Measurements from ENCODE around the gene FUT8.

FUT8 gene

GRCh38 chr14:65560340-65561027 lies 148.0 kb downstream of the FUT8 start:
- H3K4me3 ChIP-seq (ENCODE audit: severe bottlenecking) = no peak overlapping the region
- no peak for DNase-seq (ENCODE audit: low spot score)
- no peaks in the 10 kb centered on the region for H3K36me3 ChIP-seq (ENCODE audit: low read depth)

GRCh38 chr14:65564370-65564769 lies 151.8 kb downstream of the FUT8 start:
- Histone ChIP-seq H3K9me3 (ENCODE audit: severe bottlenecking) (no peaks in the 10 kb centered on the region), H3K36me3 (ENCODE audit: low read depth) (no peaks in the 10 kb centered on the region), H3K27ac (ENCODE audit: poor library complexity, severe bottlenecking) (no peak overlapping the region), H3K4me3 (ENCODE audit: severe bottlenecking) (no peak overlapping the region), H3K4me1 (ENCODE audit: insufficient read depth, poor library complexity, severe bottlenecking) (peaks cover 22% of the 10 kb centered on the region), H3K27me3 (ENCODE audit: insufficient read depth, poor library complexity, severe bottlenecking) (no peaks in the 10 kb centered on the region)
- DNase-seq (ENCODE audit: low spot score) = no peak
- TF ChIP-seq CTCF (IDR thresholded peaks at IDR 0.05; ENCODE audit: poor library complexity, severe bottlenecking) = no peak
- ATAC-seq (ENCODE audit: low read depth) = no peak

More at GRCh38 chr14:65560340-65561027, 148.0 kb downstream of the FUT8 start:
- ATAC-seq (ENCODE audit: low read depth) = no peak
- TF ChIP-seq CTCF (IDR thresholded peaks at IDR 0.05; ENCODE audit: poor library complexity, severe bottlenecking) = no peak
- H3K4me1 ChIP-seq (ENCODE audit: insufficient read depth, poor library complexity, severe bottlenecking) = no peaks in the 10 kb centered on the region
- H3K27ac ChIP-seq (ENCODE audit: poor library complexity, severe bottlenecking) = no peak overlapping the region
- H3K9me3 ChIP-seq (ENCODE audit: severe bottlenecking) = no peaks in the 10 kb centered on the region
- no peaks in the 10 kb centered on the region for H3K27me3 ChIP-seq (ENCODE audit: insufficient read depth, poor library complexity, severe bottlenecking)

GRCh38 chr14:65565948-65566347 lies 153.4 kb downstream of the FUT8 start:
- peaks cover 22% of the 10 kb centered on the region for H3K4me1 ChIP-seq (ENCODE audit: insufficient read depth, poor library complexity, severe bottlenecking)
- H3K9me3 ChIP-seq (ENCODE audit: severe bottlenecking) = no peaks in the 10 kb centered on the region
- H3K4me3 ChIP-seq (ENCODE audit: severe bottlenecking) = no peak overlapping the region
- ATAC-seq (ENCODE audit: low read depth) (no peak), DNase-seq (ENCODE audit: low spot score) (no peak)
- TF ChIP-seq CTCF (IDR thresholded peaks at IDR 0.05; ENCODE audit: poor library complexity, severe bottlenecking) = no peak
- H3K36me3 ChIP-seq (ENCODE audit: low read depth) = no peaks in the 10 kb centered on the region
- H3K27ac ChIP-seq (ENCODE audit: poor library complexity, severe bottlenecking) = no peak overlapping the region
- no peaks in the 10 kb centered on the region for H3K27me3 ChIP-seq (ENCODE audit: insufficient read depth, poor library complexity, severe bottlenecking)

GRCh38 chr14:65566820-65567522 lies 154.4 kb downstream of the FUT8 start:
- no peak for TF ChIP-seq CTCF (IDR thresholded peaks at IDR 0.05; ENCODE audit: poor library complexity, severe bottlenecking)
- Histone ChIP-seq H3K27me3 (ENCODE audit: insufficient read depth, poor library complexity, severe bottlenecking) (no peaks in the 10 kb centered on the region), H3K9me3 (ENCODE audit: severe bottlenecking) (no peaks in the 10 kb centered on the region), H3K4me3 (ENCODE audit: severe bottlenecking) (no peak overlapping the region), H3K27ac (ENCODE audit: poor library complexity, severe bottlenecking) (peak overlapping the region; percentile 11), H3K4me1 (ENCODE audit: insufficient read depth, poor library complexity, severe bottlenecking) (peaks cover 22% of the 10 kb centered on the region), H3K36me3 (ENCODE audit: low read depth) (no peaks in the 10 kb centered on the region)
- DNase-seq (ENCODE audit: low spot score) (no peak), ATAC-seq (ENCODE audit: low read depth) (peak; percentile 82)

GRCh38 chr14:65574611-65575010 lies 162.1 kb downstream of the FUT8 start:
- H3K4me3 ChIP-seq (ENCODE audit: severe bottlenecking) = no peak overlapping the region
- no peak for TF ChIP-seq CTCF (IDR thresholded peaks at IDR 0.05; ENCODE audit: poor library complexity, severe bottlenecking)
- ATAC-seq (ENCODE audit: low read depth) = no peak

More at GRCh38 chr14:65574611-65575010, 162.1 kb downstream of the FUT8 start:
- DNase-seq (ENCODE audit: low spot score) = no peak
- Histone ChIP-seq H3K27me3 (ENCODE audit: insufficient read depth, poor library complexity, severe bottlenecking) (no peaks in the 10 kb centered on the region), H3K36me3 (ENCODE audit: low read depth) (no peaks in the 10 kb centered on the region), H3K9me3 (ENCODE audit: severe bottlenecking) (no peaks in the 10 kb centered on the region), H3K4me1 (ENCODE audit: insufficient read depth, poor library complexity, severe bottlenecking) (no peaks in the 10 kb centered on the region), H3K27ac (ENCODE audit: poor library complexity, severe bottlenecking) (no peak overlapping the region)

Data from RWPE2 (cell line).